Epithelial cell of esophagus (primary cell): ENCODE data around the gene ZNF639.

Experiments
- DNase-seq: peaks from one replicate; pipeline ENCODE4 v3.0.0; 2010; ENCODE audit warnings: low read depth
- H3K4me3 ChIP-seq: 2 replicates; pipeline ENCODE4 v1.5.1; 2011; ENCODE audit warnings: mild to moderate bottlenecking, low read length, control low read depth
- TF ChIP-seq, protein P1 (sequence below): IDR thresholded peaks from 2 replicates; pipeline ENCODE4 v1.5.1; 2011; ENCODE audit warnings: low read depth, mild to moderate bottlenecking, low read length, control low read depth, inconsistent platforms; ENCODE audit not compliant: insufficient read depth; ENCODE audit errors: missing control alignments

ZNF639 gene

DNA sequence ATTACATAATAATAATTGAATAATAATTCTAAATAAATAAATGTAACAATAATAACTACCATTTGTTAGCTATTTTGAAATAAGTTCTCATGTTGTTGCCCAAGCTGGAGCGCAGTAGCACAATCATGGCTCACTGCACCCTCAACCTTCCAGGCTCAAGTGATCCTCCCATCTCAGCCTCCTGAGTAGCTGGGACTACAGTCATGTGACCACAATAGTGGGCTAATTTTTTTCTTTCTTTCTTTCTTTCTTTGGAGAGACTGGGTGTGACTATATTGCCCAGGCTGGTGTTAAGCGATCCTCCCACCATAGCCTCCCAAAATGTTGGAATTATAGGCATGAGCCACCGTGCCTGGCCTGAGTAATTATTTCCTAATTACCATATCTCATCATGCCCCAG, 41.0 kb upstream of the ZNF639 start:
- DNase-seq: no peak
- TF ChIP-seq, protein P1, sequence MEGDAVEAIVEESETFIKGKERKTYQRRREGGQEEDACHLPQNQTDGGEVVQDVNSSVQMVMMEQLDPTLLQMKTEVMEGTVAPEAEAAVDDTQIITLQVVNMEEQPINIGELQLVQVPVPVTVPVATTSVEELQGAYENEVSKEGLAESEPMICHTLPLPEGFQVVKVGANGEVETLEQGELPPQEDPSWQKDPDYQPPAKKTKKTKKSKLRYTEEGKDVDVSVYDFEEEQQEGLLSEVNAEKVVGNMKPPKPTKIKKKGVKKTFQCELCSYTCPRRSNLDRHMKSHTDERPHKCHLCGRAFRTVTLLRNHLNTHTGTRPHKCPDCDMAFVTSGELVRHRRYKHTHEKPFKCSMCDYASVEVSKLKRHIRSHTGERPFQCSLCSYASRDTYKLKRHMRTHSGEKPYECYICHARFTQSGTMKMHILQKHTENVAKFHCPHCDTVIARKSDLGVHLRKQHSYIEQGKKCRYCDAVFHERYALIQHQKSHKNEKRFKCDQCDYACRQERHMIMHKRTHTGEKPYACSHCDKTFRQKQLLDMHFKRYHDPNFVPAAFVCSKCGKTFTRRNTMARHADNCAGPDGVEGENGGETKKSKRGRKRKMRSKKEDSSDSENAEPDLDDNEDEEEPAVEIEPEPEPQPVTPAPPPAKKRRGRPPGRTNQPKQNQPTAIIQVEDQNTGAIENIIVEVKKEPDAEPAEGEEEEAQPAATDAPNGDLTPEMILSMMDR: no peak
- no peak overlapping the region for H3K4me3 ChIP-seq

DNA sequence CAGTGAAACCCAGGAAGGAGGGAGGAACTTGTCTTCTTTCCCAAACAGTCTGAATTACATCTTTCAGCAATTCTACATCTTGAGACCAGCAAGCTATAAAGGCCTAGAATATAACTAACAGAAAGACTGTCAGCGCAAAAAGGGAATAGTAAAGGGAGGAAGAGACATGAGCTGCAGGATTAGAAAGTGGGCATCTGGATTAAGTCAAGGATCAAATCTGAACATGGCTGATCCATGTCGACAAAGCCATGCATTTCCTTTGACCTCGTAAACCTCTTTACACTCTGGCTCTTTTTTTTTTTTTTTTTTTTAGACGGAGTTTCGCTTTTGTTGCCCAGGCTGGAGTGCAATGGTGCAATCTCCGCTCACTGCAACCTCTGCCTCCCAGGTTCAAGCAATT, 36.5 kb upstream of the ZNF639 start:
- TF ChIP-seq, protein P1: no peak
- DNase-seq: no peak
- no peak overlapping the region for H3K4me3 ChIP-seq

DNA sequence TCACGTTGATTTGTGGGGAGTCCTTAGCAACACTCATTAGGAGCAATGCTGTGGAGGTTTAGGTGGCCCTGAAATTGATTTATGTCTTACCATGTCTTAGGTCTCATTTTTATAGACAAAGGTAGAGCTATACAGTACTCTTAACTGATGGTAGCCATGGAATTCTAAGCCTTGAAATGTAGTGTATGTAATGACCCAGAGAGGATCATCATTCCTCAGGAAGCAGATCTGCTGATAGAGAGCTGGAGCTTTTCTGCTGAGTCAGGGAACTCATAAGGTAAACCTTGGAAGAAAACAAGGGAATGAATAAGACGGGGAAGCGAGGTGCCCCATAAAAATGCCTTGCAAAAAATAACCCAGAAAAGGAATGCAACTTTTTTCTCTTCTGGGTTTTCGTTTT, 34.0 kb upstream of the ZNF639 start:
- no peak overlapping the region for H3K4me3 ChIP-seq
- TF ChIP-seq, protein P1: no peak
- DNase-seq: no peak

DNA sequence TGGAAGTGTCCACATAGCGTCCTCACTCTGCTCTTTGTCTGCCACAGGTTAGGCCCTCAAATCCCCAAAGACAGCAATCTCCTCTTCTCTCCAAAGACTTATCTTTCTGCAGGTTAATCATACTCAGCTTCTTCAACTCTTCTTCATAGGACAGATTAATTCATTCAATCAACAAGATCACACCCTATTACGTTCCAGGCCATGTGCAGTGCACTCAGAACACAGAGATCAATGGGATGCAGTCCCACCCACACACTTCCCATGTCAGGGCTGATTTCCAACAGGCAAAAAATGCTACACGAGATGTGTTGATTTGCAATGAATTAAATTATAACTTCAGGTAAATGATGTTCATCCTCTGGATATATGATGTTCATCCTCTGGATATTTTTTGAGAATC, 33.5 kb upstream of the ZNF639 start:
- TF ChIP-seq, protein P1: no peak
- no peak for DNase-seq
- H3K4me3 ChIP-seq: no peak overlapping the region

DNA sequence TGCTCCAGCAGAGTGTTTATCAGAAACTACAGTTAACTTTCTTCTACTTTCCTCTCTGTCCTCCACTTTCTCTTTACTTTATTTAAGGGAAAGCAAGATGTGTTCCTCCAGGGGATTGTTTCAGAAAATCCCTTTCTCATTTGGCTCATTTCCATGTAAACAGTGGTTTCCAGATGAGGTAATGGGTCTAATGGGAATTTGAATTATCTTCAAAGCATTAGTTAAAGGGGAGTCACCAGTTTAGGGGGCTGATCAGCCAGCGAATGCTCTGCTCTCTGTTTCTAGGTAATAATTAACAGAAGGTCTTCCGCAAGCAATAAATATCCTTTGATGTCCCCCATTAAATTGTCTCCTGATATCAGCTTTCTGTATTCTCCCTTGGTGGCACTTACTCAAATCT, 30.4 kb upstream of the ZNF639 start:
- no peak overlapping the region for H3K4me3 ChIP-seq
- TF ChIP-seq, protein P1: no peak
- DNase-seq: no peak

DNA sequence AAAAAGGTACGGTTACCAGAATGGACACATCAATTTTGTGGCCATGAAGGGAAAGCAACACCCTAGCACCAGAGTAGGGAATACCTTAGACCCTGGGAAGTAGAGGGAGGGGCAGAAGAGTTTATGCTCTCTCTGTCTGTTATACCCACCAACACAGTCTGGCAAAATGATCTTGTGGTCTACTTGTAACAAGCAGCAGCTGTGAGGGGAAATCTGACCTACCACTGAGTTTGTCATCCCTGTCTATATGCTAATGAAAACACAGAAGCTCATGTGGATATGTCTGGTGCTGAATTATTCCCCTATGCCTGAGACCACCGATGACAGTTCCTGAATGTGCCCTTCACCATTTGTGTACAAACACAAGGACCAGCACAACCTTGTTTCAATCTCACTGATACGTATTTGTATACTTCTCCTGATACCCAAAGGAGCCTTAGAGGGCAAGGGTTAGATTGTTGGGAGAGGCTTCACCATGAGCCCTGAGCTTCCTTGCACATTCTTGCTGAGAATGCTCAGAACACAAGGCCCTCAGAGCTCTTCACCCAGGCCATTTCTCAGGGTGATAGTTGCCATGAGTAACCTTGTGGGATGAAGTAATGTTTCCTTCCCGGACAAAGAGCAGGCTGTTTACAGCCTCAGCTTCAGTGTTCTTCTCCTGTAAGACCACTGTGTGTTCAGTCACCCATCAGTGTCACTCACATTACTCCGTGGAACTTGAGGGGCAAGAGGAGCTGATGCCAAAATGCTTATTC, 24.7 kb upstream of the ZNF639 start:
- TF ChIP-seq, protein P1: no peak
- H3K4me3 ChIP-seq: no peak overlapping the region
- no peak for DNase-seq

GRCh38 chr3:179299316-179299715, 23.5 kb upstream of the ZNF639 start:
- TF ChIP-seq, protein P1: no peak
- no peak for DNase-seq

More at GRCh38 chr3:179299316-179299715, 23.5 kb upstream of the ZNF639 start:
- no peak overlapping the region for H3K4me3 ChIP-seq
